Measurements from ENCODE around the gene CERK. TPM values are rescaled to one million over a fixed set of nuclear protein-coding genes. Genes with fewer than 3 reads are reported as not detected.

CERK gene
- total RNA-seq, 4 donors from 2014 or later = 37.4 to 59.9 (median 57.3) TPM

DNA sequence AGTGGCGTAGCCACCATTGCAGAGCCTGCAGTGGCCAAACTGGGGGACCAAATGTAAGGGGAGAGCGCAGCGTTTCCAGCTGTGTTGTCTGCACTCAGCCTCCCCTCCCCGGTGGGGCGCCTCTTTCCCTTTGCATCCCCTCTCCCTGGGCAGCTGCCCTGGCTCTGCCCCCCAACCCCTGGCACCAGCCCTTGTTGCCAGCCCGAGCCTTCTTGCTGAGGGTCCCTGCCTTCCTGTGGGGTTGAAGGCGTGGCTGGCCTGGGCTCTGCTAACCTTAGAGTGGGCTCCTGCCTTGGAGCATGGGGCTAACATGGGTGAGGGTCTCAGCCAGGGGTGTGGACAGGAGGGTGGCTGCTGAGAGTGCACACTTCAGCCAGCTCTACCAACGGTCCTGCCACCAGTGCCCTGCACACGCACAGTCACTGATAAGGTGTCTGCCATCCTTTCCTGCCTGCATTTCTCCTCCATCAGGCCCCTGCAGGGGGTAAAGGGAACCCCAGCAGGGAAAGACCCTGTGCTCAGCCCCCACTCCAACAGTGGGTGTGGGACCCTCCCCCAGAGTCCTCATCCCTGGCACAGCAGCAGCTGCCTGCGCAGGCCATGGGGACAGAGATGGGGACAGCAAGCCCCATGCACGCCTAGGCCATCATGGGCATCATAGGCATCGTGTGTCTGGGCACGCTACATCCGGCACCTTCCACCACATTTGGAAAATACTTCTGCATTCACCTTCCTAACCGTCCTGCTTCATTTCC is 43.5 kb downstream of the CERK start:
- intact Hi-C loops (cut with DNase I; ENCODE audit: low total_unique reads) = no loop called here
- no peak overlapping the region for H3K4me3 ChIP-seq
- no peaks in the 10 kb centered on the region for H3K27me3 ChIP-seq
- H3K9me3 ChIP-seq = no peaks in the 10 kb centered on the region
- no peak for DNase-seq
- no peaks in the 10 kb centered on the region for H3K36me3 ChIP-seq
- no peaks in the 10 kb centered on the region for H3K4me1 ChIP-seq
- H3K27ac ChIP-seq = no peak overlapping the region
- TF ChIP-seq POLR2A (IDR thresholded peaks at IDR 0.05) = no peak
- TF ChIP-seq, protein P1, sequence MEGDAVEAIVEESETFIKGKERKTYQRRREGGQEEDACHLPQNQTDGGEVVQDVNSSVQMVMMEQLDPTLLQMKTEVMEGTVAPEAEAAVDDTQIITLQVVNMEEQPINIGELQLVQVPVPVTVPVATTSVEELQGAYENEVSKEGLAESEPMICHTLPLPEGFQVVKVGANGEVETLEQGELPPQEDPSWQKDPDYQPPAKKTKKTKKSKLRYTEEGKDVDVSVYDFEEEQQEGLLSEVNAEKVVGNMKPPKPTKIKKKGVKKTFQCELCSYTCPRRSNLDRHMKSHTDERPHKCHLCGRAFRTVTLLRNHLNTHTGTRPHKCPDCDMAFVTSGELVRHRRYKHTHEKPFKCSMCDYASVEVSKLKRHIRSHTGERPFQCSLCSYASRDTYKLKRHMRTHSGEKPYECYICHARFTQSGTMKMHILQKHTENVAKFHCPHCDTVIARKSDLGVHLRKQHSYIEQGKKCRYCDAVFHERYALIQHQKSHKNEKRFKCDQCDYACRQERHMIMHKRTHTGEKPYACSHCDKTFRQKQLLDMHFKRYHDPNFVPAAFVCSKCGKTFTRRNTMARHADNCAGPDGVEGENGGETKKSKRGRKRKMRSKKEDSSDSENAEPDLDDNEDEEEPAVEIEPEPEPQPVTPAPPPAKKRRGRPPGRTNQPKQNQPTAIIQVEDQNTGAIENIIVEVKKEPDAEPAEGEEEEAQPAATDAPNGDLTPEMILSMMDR (IDR thresholded peaks at IDR 0.05) = no peak

DNA sequence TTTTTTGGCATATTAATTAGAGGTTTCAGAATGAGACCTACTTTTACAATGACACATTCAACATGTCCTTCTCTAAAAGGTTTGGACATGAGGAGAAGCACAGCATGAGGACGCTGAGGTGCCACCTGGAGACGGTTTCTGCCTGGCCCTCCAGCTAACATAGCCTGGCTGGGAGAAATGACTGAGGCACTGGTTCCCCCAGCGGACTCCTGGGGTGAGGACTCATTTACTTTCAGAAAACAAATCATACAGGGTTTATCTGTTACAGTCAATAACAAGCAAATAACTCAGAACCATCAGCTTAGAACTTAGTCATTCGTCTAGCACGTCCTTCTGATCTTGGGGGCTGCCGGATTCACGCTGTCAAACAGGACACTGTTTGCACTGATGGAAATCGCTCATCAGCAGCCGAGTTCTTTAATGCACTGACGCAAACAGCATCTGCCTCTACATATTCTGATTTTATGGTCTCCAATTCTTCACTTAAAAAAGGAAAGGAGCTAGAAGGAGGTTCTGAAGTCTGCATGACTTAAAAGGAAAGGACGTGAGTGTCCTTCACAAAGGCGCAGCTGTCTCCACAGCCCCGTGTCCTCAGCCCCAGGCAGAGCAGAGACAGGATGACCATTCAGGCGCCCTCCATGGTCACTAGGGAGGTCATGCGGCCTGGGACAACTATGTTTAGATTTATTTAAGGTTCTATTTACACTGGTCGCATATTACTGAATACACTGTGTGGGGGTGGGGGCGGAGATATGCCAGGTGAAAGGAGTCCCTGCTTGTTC is 44.2 kb downstream of the CERK start:
- intact Hi-C loops (cut with DNase I; ENCODE audit: low total_unique reads) = no loop called here
- Histone ChIP-seq H3K4me1 (no peaks in the 10 kb centered on the region), H3K36me3 (no peaks in the 10 kb centered on the region), H3K9me3 (no peaks in the 10 kb centered on the region), H3K4me3 (no peak overlapping the region), H3K27me3 (no peaks in the 10 kb centered on the region), H3K27ac (no peak overlapping the region)
- no peak for TF ChIP-seq POLR2A (IDR thresholded peaks at IDR 0.05)
- TF ChIP-seq, protein P1 (IDR thresholded peaks at IDR 0.05) = no peak
- DNase-seq = no peak

DNA sequence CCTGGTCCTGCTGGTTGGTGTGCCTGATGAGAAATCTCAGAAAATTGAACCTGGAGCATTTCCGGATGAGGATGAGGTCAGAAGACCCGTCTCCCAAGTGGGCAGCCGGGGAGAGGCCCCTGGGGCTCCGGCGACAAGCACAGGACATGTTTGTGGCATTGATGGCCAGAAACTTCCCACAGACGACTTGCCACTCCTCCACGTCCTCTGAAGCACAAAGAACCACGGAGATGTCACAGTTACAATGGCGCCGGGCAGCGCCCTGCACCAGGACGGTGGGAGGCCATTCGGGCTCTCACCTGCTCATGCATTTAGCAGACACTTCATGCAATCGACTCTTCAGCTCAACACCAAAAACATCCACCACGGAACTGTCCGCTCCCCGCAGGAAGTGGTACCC is 46.5 kb downstream of the CERK start:
- no peaks in the 10 kb centered on the region for H3K36me3 ChIP-seq

DNA sequence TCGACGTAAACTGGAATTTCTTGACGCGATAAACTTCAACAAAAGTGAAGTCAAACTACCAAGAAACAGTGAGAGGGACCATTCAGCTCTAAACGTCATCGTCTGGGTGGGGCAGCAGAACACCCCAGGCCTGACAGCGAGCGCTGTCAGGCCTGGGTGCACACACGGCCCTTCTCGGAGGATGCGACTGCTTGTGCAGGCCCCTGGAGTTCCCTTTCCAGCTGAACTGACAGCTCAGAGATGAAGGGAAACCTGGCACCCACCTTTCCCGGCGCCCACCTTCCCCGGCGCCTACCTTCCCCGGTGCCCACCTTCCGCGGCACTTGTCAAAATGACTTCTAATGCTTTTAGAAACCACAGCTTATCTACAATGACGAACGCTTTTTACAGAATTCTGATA is 47.9 kb downstream of the CERK start:
- H3K36me3 ChIP-seq = no peaks in the 10 kb centered on the region
- H3K9me3 ChIP-seq = no peaks in the 10 kb centered on the region
- H3K4me1 ChIP-seq = no peaks in the 10 kb centered on the region
- no peaks in the 10 kb centered on the region for H3K27me3 ChIP-seq
- DNase-seq = no peak
- no peak overlapping the region for H3K4me3 ChIP-seq
- intact Hi-C loops (cut with DNase I; ENCODE audit: low total_unique reads) = no loop called here
- no peak overlapping the region for H3K27ac ChIP-seq
- TF ChIP-seq, protein P1 (IDR thresholded peaks at IDR 0.05) = no peak
- no peak for TF ChIP-seq POLR2A (IDR thresholded peaks at IDR 0.05)

More for the DNA sequence above, 46.5 kb downstream of the CERK start:
- intact Hi-C loops (cut with DNase I; ENCODE audit: low total_unique reads) = no loop called here
- TF ChIP-seq POLR2A (IDR thresholded peaks at IDR 0.05) = no peak
- TF ChIP-seq, protein P1 (IDR thresholded peaks at IDR 0.05) = no peak
- no peak overlapping the region for H3K4me3 ChIP-seq
- no peak overlapping the region for H3K27ac ChIP-seq
- H3K4me1 ChIP-seq = no peaks in the 10 kb centered on the region
- DNase-seq = no peak
- H3K9me3 ChIP-seq = no peaks in the 10 kb centered on the region
- H3K27me3 ChIP-seq = no peaks in the 10 kb centered on the region

DNA sequence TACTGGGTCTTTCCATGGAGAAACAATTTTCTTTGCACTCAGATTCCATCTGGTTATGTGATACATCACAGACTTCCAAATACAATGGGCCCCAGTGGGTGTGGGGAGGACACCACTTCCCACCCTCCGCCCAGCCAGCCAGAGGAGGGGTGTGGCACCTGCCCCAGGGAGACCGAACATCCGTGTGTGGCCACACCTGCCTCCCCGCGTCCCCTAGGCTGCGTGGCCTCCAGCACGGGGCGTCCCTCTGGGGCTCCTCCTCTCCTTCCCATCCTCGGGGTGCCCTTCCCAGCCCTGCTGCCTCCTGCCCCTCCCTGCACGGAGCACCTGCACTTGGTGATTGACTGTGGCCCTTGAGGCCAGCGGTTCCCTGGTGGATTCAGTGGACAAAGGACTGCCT is 49.1 kb downstream of the CERK start:
- Histone ChIP-seq H3K27ac (no peak overlapping the region), H3K4me1 (no peaks in the 10 kb centered on the region), H3K36me3 (no peaks in the 10 kb centered on the region), H3K27me3 (no peaks in the 10 kb centered on the region), H3K9me3 (no peaks in the 10 kb centered on the region), H3K4me3 (no peak overlapping the region)
- no peak for DNase-seq
- intact Hi-C loops (cut with DNase I; ENCODE audit: low total_unique reads) = no loop called here
- no peak for TF ChIP-seq POLR2A (IDR thresholded peaks at IDR 0.05)
- TF ChIP-seq, protein P1 (IDR thresholded peaks at IDR 0.05) = no peak
